Suprapubic skin (tissue), 4 donors: ENCODE data around the gene PANX1. TPM values are rescaled to one million over a fixed set of nuclear protein-coding genes. Genes with fewer than 3 reads are reported as not detected.

ENCODE experiments used
- DNase-seq, 2 donors: peaks; one replicate each; pipeline ENCODE4 v3.0.0-alpha.2; 2019; ENCODE audit warnings: low spot score in 2 of 2
- H3K27ac ChIP-seq: fragments of 200-600 bp; sonication (generic); one replicate; pipeline ENCODE4 v1.5.1; 2019
- H3K27me3 ChIP-seq: fragments of 200-600 bp; sonication (generic); one replicate; pipeline ENCODE4 v1.5.1; 2019
- H3K36me3 ChIP-seq: fragments of 200-600 bp; sonication (generic); one replicate; pipeline ENCODE4 v1.5.1; 2019
- H3K4me1 ChIP-seq: fragments of 200-600 bp; sonication (generic); one replicate; pipeline ENCODE4 v1.5.1; 2019
- H3K4me3 ChIP-seq: fragments of 200-600 bp; sonication (generic); one replicate; pipeline ENCODE4 v1.5.1; 2019; ENCODE audit warnings: mild to moderate bottlenecking
- H3K9me3 ChIP-seq: fragments of 200-600 bp; sonication (generic); one replicate; pipeline ENCODE4 v1.5.1; 2019
- EP300 ChIP-seq: sonication (generic); formaldehyde crosslinking; IDR thresholded peaks from one replicate; pipeline ENCODE4 v1.6.1; 2017; ENCODE audit warnings: antibody characterized with exemption
- POLR2A ChIP-seq, 2 donors: fragments of 450-650 bp; IDR thresholded peaks; one replicate each; pipeline ENCODE4 v1.6.1; 2017; ENCODE audit warnings: antibody characterized with exemption in 2 of 2, mild to moderate bottlenecking in 2 of 2, moderate library complexity in 2 of 2
- POLR2AphosphoS5 ChIP-seq, 3 donors: sonication (generic); formaldehyde crosslinking; IDR thresholded peaks; one replicate each; pipeline ENCODE4 v1.6.1; 2017; ENCODE audit warnings: antibody characterized with exemption in 3 of 3
- WGBS: methylation state at CpG from one replicate; pipeline ENCODE4 v1.1.5; 2018; 5-methylcytosine and 5-hydroxymethylcytosine counted together
- total RNA-seq, 4 donors: library from RNA; depleted of rRNA; stranded (reverse); fragments of >200 nt; gene quantifications; one replicate each; pipeline ENCODE4 v1.1.0, GENCODE V29; 2016
- TF ChIP-seq, protein P1 (sequence below), 2 donors: fragments of 200-600 bp in 1 of 2; fragments of 450-650 bp in 1 of 2; sonication (generic) in 1 of 2; IDR thresholded peaks; one replicate each; pipeline ENCODE4 v1.5.1; 2016 to 2019; ENCODE audit warnings: antibody characterized with exemption in 2 of 2, mild to moderate bottlenecking in 1 of 2, moderate library complexity in 1 of 2

PANX1 gene
- total RNA-seq, 4 donors from 2014 or later: 8.9 to 42.7 (median 28.2) TPM

DNA sequence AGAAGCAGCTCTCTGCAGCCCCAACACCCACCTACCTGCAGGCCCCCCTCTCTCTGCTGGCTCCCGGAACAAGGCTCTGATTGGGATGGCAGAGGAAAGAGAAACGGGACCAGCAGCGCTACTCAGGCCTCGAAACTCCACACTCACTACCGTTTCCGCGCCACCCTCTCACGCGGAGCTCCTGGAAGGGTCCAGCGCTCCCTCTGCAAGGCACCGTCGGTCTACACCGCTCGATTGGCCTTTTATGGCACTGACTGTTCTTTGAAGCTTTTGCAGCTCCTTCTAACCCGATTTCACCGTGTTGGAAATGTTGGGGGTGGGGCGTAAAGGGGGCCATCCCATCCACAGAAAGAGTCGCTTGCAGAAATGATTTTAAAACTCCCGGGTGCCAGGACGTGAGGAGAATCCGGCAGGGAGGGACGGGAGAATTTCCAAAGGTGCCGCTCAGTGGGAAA is 323 bp upstream of the PANX1 start:
- no peaks in the 10 kb centered on the region for H3K9me3 ChIP-seq
- whole genome bisulfite sequencing: under 1% methylated on average over 23 of the region's 23 CpGs
- H3K27me3 ChIP-seq: no peaks in the 10 kb centered on the region
- H3K36me3 ChIP-seq: no peaks in the 10 kb centered on the region
- H3K27ac ChIP-seq: peak overlapping the region; percentile 89
- H3K4me1 ChIP-seq: peaks cover 46% of the 10 kb centered on the region
- peak overlapping the region; percentile 62 for H3K4me3 ChIP-seq
- TF ChIP-seq POLR2A (IDR thresholded peaks at IDR 0.05): no peak
- TF ChIP-seq POLR2AphosphoS5 (IDR thresholded peaks at IDR 0.05): no peak
- TF ChIP-seq, protein P1, sequence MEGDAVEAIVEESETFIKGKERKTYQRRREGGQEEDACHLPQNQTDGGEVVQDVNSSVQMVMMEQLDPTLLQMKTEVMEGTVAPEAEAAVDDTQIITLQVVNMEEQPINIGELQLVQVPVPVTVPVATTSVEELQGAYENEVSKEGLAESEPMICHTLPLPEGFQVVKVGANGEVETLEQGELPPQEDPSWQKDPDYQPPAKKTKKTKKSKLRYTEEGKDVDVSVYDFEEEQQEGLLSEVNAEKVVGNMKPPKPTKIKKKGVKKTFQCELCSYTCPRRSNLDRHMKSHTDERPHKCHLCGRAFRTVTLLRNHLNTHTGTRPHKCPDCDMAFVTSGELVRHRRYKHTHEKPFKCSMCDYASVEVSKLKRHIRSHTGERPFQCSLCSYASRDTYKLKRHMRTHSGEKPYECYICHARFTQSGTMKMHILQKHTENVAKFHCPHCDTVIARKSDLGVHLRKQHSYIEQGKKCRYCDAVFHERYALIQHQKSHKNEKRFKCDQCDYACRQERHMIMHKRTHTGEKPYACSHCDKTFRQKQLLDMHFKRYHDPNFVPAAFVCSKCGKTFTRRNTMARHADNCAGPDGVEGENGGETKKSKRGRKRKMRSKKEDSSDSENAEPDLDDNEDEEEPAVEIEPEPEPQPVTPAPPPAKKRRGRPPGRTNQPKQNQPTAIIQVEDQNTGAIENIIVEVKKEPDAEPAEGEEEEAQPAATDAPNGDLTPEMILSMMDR (IDR thresholded peaks at IDR 0.05): no peak
- no peak for TF ChIP-seq EP300
- DNase-seq: no peak

DNA sequence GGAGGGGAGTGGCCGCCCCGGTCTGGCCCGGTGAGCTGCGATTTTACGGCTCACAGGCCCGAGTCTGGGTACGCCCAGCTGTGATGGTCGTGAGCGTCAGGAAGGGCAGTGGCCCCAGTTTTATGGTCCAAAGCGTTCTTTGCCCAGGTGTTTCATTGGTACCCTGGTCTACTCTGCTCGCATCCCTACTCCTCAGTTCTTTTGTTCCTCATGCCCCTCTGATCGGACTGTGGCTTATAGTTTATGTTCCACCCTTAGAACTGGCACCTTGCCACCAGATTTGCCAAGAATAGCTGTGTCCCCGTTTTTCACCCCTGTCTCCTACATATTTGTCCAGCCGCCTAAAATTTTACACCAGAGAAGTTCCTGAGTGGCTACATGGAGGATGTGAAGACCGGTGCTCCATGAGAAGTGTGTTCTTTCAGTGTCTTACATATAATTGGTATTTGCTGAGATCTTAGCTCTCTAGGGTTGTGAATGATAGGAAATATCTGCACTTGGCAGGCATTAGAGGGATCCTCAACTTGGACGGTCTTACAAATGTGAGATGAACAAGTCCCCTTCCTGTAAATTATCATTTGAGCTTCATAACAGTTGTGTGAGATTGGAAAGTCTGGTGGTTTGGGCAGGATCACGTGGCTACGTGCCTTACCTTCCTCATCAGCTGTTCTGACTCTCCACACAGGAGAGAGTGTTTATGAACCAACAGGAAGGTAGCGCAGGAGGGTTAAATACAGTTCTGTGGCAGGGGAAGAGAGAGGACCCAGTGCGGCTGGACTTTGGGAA is 1.1 kb downstream of the PANX1 start:
- TF ChIP-seq, protein P1 (IDR thresholded peaks at IDR 0.05): no peak
- TF ChIP-seq POLR2A (IDR thresholded peaks at IDR 0.05): no peak
- TF ChIP-seq POLR2AphosphoS5 (IDR thresholded peaks at IDR 0.05): no peak
- Histone ChIP-seq H3K4me3 (peak overlapping the region; percentile 62), H3K4me1 (peaks cover 60% of the 10 kb centered on the region), H3K27me3 (no peaks in the 10 kb centered on the region), H3K9me3 (no peaks in the 10 kb centered on the region), H3K36me3 (no peaks in the 10 kb centered on the region), H3K27ac (peak overlapping the region; percentile 89)
- WGBS: 5% methylated on average over 20 of the region's 20 CpGs
- DNase-seq: no peak

DNA sequence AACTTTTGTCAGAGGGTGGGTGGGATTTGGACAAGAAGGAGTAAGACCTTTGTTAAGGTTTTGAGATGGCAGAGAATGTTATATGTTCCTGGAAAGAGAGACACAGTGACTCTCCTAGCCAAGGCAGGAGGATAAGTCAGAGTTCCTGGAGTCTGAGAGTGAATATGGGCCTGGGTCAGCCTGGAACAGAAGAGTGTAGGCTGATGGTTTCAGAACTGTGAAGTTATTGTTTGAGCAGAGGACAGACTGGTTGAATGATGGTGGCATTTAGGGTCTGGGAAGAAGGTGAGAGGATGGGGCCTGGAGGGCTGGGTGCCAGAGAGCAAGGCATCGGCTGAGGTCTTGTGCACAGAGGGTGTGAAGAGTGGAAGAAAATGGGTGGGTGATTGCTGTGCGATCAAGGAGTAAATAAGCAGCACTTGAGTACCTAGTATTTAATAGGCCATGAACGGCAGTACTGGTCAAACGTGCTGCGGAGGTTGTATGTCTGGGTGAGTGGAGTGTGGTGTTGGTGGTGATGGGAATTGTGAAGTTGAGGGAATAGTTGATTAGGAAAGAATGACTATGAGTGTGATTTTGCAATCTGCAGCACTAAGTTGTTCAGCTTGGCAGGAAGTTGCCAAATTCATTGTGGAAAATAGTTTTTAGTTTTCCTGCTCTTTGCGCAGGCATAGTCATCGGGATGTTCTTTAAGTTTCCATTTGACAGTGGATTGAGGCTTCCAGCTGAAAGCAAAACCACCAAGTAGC is 1.8 kb downstream of the PANX1 start:
- 21% methylated on average over 7 of the region's 7 CpGs for WGBS
- H3K36me3 ChIP-seq: no peaks in the 10 kb centered on the region
- TF ChIP-seq POLR2AphosphoS5 (IDR thresholded peaks at IDR 0.05): peak in 2 of 3 donors; percentile 53 to 58
- TF ChIP-seq EP300: no peak
- TF ChIP-seq, protein P1 (IDR thresholded peaks at IDR 0.05): no peak
- peak in 1 of 2 donors; percentile 54 for TF ChIP-seq POLR2A (IDR thresholded peaks at IDR 0.05)
- no peak for DNase-seq
- peak overlapping the region; percentile 89 for H3K27ac ChIP-seq
- peaks cover 68% of the 10 kb centered on the region for H3K4me1 ChIP-seq
- H3K4me3 ChIP-seq: peak overlapping the region; percentile 62
- no peaks in the 10 kb centered on the region for H3K9me3 ChIP-seq
- no peaks in the 10 kb centered on the region for H3K27me3 ChIP-seq

DNA sequence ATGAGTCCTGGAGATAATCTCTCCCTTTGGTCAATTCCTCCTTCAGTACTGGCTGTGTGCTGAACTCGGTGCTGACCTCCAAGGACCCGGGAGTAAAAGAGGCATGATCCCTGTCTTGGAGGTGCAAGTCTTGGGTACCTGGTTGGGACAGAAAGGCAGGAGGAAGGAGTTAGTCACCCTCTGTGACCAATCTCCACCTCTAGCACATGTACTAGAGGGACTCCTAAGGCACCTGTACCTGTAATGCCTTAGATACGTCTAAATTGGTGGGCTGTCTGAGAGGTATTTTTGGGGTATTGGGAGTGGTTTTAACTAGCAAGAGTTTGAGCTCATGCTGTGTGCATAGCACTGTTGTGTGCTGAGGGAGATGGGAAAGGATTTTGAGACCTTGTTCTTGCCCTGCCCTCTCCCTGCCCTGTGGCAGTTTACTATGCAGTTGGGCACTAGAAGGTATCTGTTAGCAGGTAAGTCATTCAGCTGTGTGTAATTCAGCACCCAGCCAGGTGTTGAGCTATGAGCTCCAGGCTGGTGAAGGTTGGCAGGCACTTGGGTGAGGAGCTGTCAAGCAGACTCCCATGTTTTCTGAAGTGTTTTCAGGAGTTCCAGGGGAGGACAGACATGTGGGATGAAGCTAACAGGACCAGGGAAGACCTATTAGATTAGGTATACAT is 2.5 kb downstream of the PANX1 start:
- no peaks in the 10 kb centered on the region for H3K9me3 ChIP-seq
- no peaks in the 10 kb centered on the region for H3K27me3 ChIP-seq
- TF ChIP-seq EP300 (no peak), POLR2AphosphoS5 (IDR thresholded peaks at IDR 0.05) (no peak), POLR2A (IDR thresholded peaks at IDR 0.05) (no peak)
- TF ChIP-seq, protein P1 (IDR thresholded peaks at IDR 0.05): no peak
- no peak for DNase-seq
- peak overlapping the region; percentile 89 for H3K27ac ChIP-seq
- peak overlapping the region; percentile 62 for H3K4me3 ChIP-seq
- 28% methylated on average over 3 of the region's 3 CpGs for WGBS
- H3K4me1 ChIP-seq: peaks cover 75% of the 10 kb centered on the region
- no peaks in the 10 kb centered on the region for H3K36me3 ChIP-seq
